ENCODE results near the gene TNFSF9. TPM values are rescaled to one million over a fixed set of nuclear protein-coding genes. Genes with fewer than 3 reads are reported as not detected.

TNFSF9 gene
- total and polyA plus RNA-seq, 2 of the 8 experiments (the other 6 are each of a cell fraction or from before 2014, with no cell fraction given) = 1.7 to 4.4 TPM

DNA sequence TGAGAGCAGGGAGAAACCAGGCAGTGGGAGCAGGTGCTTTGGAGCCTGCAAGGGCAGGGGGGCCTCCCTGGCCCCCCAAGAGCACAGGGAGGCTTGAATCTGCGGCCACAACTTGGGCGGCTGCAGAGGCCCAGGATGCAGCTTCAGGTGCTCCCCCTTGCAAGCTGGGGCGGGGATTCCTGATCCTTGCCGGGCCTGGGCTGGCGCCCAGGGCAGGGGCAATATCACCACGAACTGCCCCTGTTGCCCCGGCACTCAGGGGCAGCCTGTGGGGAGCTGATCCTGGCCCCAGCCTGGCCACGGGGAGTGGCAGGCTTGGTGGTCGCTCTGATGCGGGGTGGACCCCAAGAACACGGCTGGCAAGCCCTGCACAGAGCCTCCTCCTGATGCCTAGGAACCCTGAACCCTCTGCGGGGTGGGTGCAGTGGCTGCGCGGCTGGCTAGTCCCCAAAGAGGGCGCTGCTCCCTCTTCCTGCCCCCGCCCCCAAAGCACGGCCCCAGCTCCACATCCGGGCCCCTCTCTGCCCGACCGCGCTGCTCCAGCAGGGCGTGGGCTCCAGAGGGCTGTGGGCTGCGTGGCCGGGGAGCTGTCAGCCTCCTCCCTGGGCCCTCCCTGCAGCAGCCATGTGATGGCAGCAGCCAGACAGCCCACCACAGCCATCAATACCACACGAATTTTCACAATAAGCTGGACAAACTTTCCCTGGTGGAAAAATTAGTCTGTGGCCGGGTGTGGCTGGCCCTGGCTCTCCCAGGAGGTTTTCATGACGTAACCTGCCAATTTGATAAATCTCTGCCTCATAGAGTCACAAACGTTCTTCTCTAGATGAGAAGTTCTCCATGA lies 21.0 kb downstream of the TNFSF9 start (continued):
- TF ChIP-seq, protein P1, sequence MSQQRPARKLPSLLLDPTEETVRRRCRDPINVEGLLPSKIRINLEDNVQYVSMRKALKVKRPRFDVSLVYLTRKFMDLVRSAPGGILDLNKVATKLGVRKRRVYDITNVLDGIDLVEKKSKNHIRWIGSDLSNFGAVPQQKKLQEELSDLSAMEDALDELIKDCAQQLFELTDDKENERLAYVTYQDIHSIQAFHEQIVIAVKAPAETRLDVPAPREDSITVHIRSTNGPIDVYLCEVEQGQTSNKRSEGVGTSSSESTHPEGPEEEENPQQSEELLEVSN (IDR thresholded peaks at IDR 0.05) = no peak
- TF ChIP-seq SIX5 (IDR thresholded peaks at IDR 0.05; ENCODE audit: low read depth, low read length) (no peak), SIRT6 (IDR thresholded peaks at IDR 0.05; ENCODE audit: low read length) (no peak), CEBPB (IDR thresholded peaks at IDR 0.05; ENCODE audit: low read depth, low read length) (no peak), RBBP5 (IDR thresholded peaks at IDR 0.05; ENCODE audit: borderline replicate concordance, low read depth, low read length) (0 out of 2 replicates have a peak, but pooled peaks have one; percentile 55), EZH2 (IDR thresholded peaks at IDR 0.05; ENCODE audit: low read depth, low read length, severe bottlenecking) (no peak), JUN (IDR thresholded peaks at IDR 0.05; ENCODE audit: low read depth, low read length) (no peak), GABPA (IDR thresholded peaks at IDR 0.05; ENCODE audit: borderline replicate concordance, insufficient read depth, low read length) (no peak), TEAD4 (IDR thresholded peaks at IDR 0.05; ENCODE audit: low read depth, low read length) (no peak), SRF (IDR thresholded peaks at IDR 0.05; ENCODE audit: low read depth, low read length) (no peak)
- TF ChIP-seq, protein P2, sequence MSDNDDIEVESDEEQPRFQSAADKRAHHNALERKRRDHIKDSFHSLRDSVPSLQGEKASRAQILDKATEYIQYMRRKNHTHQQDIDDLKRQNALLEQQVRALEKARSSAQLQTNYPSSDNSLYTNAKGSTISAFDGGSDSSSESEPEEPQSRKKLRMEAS (IDR thresholded peaks at IDR 0.05) = peak; percentile 72

All from H1 (cell line).